Stimulated activated naive CD8-positive, alpha-beta T cell treated with anti-CD3 and anti-CD28 coated beads, Interleukin-15, Interleukin-2, amounts not matched to agents 100 ng/mL and 50 ng/mL, for 24 hours (primary cell): ENCODE data around the gene ARF5.

Source experiments
- H3K27ac Mint-ChIP-seq: one replicate; pipeline ENCODE4 v1.8.0; 2021; ENCODE audit warnings: mild to moderate bottlenecking, mixed read lengths
- H3K27me3 Mint-ChIP-seq: one replicate; pipeline ENCODE4 v1.8.0; 2021; ENCODE audit warnings: mixed read lengths
- H3K36me3 Mint-ChIP-seq: one replicate; pipeline ENCODE4 v1.8.0; 2021; ENCODE audit warnings: low read depth, mixed read lengths
- H3K4me1 Mint-ChIP-seq: one replicate; pipeline ENCODE4 v1.8.0; 2021; ENCODE audit warnings: low read depth, mixed read lengths
- H3K4me3 Mint-ChIP-seq: one replicate; pipeline ENCODE4 v1.8.0; 2021; ENCODE audit warnings: mild to moderate bottlenecking, mixed read lengths
- H3K9me3 Mint-ChIP-seq: one replicate; pipeline ENCODE4 v1.8.0; 2021; ENCODE audit warnings: mixed read lengths

Gene ARF5

DNA sequence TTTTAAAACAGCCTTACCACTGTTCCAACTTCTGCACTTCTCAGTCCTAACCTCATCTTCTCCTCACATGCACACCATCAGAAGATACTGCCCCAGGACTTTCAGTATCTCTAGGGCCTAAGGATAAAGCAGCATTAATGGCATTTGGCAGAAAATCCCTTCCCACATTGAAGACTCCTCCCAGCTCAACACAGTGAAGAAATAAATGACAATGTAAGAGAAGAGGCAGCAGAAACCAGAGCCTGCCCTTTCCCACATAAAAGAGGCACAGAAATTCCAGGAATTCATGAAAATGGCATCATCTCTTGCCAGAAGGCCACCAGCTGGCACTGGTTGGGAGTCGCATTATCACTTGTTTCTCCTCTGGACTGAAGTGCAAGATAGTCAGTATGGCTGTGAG lies 6.5 kb upstream of the ARF5 start:
- Mint-ChIP-seq H3K4me3 (peak overlapping the region; percentile 21), H3K4me1 (peaks cover 56% of the 10 kb centered on the region), H3K27me3 (no peaks in the 10 kb centered on the region), H3K27ac (peak overlapping the region; percentile 48), H3K36me3 (peaks cover 46% of the 10 kb centered on the region), H3K9me3 (no peaks in the 10 kb centered on the region)

DNA sequence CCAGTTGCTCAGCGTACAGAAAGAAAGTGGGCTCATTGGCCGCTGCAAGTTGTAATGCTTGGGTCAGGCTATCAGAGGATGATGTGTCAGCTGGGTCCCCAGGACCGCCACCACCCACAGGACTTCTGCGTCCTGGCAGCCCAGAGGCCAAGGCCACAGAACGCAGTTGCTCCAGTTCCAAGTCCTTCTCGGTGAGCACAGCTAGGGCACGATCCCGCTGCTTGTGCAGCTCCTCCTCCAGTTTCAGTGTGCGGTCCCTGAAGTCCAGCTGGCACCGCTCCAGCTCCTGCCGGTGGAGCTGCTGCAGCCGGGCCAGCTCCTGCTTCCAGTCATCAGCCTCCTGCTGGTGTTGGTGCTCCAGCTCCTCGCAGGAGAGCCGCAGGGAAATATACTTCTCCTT lies 5.8 kb upstream of the ARF5 start:
- Mint-ChIP-seq H3K36me3 (peaks cover 41% of the 10 kb centered on the region), H3K9me3 (no peaks in the 10 kb centered on the region), H3K27me3 (no peaks in the 10 kb centered on the region), H3K4me3 (no peak overlapping the region), H3K4me1 (peaks cover 61% of the 10 kb centered on the region), H3K27ac (no peak overlapping the region)

DNA sequence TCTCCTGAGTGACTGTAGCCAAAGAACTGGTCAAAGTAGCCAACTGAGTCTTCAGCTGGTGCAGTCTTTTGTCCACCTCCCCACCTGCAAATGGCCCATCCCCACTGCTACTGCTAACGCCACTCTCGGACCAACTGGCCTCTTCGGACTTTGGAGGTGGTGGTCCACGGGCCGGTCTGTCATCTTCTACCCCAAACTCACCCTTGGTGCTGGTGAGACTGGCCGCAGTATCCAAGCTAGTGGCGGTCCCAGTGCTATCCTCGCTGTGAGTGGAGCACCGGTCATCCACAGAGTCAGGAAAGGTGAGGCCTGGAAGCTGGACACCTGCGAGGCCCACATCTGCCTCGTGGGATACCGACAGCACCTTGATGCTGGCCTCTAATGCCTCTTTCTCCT lies 3.6 kb upstream of the ARF5 start:
- H3K4me3 Mint-ChIP-seq, result peak overlapping the region; percentile 90
- peak overlapping the region; percentile 85 for H3K27ac Mint-ChIP-seq
- H3K9me3 Mint-ChIP-seq, result no peaks in the 10 kb centered on the region
- peaks cover 33% of the 10 kb centered on the region for H3K36me3 Mint-ChIP-seq
- H3K27me3 Mint-ChIP-seq, result no peaks in the 10 kb centered on the region
- H3K4me1 Mint-ChIP-seq, result peaks cover 69% of the 10 kb centered on the region

DNA sequence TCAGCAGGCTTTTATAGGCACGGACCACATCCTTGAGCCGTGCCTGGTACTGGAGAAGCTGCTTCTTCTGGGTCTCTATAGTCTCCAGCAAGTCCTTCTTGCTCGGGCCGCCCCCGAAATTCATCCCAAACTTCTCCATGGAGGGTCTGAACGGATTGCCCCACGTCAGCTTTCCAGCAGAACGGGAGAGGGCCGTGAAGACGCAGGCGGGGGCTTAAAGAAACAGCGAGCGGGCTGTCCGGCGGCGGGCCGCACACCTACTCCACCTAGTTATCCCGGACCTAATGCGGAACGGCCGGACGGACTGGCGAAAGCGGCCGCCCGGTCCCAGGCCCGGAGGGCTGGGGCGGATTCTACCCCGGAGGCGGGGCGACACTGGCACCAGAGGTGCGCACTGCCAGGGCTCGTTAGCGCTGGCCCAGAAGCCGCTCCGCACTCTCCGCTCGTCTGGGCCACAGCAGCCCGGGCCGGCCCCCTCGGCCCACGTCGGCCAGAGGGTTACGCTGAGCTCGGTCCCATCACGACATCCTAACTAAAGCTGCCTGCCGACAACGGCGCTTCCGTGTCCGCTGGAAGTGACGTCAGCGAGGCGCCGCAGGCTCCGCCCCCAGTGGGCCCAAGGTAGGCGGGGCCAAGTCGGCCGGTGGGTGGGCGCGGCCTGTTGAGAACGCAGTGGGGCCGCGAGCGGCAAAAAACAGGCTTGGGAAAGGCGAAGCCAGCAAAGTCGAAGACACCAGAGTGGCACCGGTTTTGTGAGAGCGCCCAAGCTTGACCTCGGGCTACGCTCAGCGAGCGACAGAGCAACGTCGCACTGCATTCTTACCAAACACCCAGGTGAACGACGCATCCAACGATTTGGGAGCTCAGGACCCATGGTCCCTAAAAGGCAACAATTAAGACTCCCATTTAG lies 2.9 kb upstream of the ARF5 start, which contains the start of gene GCC1:
Gene GCC1, minus strand, starts transcription at position 553 of the 910 bp plus-strand sequence. Its CDS starts 414 bp downstream, at position 139.
- peaks cover 74% of the 10 kb centered on the region for H3K4me1 Mint-ChIP-seq
- H3K36me3 Mint-ChIP-seq, result peaks cover 30% of the 10 kb centered on the region
- peak within 1 kb of the TSS; percentile 90 for H3K4me3 Mint-ChIP-seq
- no peaks in the 10 kb centered on the region for H3K9me3 Mint-ChIP-seq
- H3K27me3 Mint-ChIP-seq, result no peaks in the 10 kb centered on the region
- H3K27ac Mint-ChIP-seq, result peak within 1 kb of the TSS; percentile 85

DNA sequence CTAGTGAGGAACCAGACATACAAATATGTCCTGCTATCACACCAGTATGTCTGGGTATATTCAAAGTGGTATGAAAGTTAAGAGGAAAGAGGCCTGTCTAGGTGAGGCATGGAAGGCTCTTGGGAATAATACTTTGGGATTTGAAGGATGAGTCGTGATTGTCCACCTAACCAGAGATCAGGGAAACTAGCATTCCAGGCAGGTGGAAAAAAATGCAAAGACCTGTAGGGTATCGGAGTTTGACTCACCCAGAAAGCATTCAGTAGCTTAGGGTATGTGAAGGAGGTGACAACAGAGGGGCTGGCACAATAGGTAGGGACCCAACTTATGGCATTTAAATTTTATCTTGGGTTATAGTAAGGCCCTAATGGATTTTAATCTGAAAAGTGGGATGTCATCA lies 1.9 kb upstream of the ARF5 start:
- Mint-ChIP-seq H3K4me1 (peaks cover 65% of the 10 kb centered on the region), H3K27ac (no peak overlapping the region), H3K36me3 (peaks cover 31% of the 10 kb centered on the region), H3K9me3 (no peaks in the 10 kb centered on the region), H3K4me3 (peak overlapping the region; percentile 69), H3K27me3 (no peaks in the 10 kb centered on the region)

DNA sequence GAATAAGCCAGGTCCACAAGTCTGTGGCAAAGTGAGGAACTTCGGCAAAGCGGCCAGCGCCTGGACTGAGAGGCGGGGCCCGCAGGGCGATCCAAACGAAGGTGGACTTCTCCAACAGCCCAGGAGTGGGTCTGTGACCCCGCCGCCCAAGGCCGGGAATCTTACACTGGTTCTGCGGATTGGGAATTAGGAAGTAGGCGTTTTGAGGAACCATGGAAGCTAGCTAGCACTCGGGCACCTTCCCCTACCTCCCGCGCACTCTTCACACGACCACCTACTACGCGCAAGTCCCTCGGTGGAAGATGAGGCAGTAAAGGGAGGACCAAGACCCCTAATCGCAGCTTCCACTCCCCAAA lies 570 bp upstream of the ARF5 start:
- H3K9me3 Mint-ChIP-seq, result no peaks in the 10 kb centered on the region
- peaks cover 52% of the 10 kb centered on the region for H3K4me1 Mint-ChIP-seq
- no peak overlapping the region for H3K27ac Mint-ChIP-seq

DNA sequence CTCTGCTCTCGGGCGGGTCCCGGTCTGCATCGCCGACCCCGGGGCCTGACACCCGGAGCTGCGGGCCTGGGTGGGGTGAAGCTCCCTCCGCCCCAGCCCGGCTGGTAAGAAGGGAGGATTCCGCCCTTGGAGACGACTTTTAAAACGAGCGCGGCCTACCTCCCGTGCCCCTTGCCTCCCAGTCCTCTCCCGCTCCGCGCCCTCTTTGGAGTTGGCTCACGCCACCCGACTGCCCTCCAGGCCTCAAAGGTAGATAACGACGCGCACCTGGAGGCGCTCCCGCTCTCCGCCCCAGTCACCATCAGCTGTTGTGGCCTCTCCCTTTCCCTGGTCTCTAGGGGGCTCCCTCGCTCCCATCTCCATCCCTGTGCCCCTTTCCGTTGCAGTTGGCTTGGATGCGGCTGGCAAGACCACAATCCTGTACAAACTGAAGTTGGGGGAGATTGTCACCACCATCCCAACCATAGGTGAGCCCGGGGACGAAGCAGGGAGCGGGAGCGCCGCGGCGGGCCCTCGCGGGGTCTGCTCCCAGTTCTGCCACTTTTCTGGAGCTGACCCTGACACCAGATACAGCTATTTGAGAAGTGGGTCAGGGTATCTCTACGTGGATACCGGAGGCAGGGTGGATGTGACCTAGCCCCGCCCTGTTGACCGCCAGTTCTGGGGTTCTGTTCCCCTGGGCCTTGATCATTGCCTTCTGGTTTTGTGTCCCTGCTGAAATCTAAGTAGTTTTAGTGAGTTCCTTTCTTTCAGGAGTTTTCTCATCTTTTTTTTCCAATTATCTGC lies 679 bp downstream of the ARF5 start:
- H3K4me3 Mint-ChIP-seq, result peak overlapping the region; percentile 99
- H3K9me3 Mint-ChIP-seq, result no peaks in the 10 kb centered on the region
- peaks cover 39% of the 10 kb centered on the region for H3K4me1 Mint-ChIP-seq
- H3K36me3 Mint-ChIP-seq, result peaks cover 16% of the 10 kb centered on the region
- H3K27ac Mint-ChIP-seq, result peak overlapping the region; percentile 94
- no peaks in the 10 kb centered on the region for H3K27me3 Mint-ChIP-seq

More for the DNA sequence above, 570 bp upstream of the ARF5 start:
- peak overlapping the region; percentile 69 for H3K4me3 Mint-ChIP-seq
- H3K27me3 Mint-ChIP-seq, result no peaks in the 10 kb centered on the region
- H3K36me3 Mint-ChIP-seq, result peaks cover 27% of the 10 kb centered on the region

DNA sequence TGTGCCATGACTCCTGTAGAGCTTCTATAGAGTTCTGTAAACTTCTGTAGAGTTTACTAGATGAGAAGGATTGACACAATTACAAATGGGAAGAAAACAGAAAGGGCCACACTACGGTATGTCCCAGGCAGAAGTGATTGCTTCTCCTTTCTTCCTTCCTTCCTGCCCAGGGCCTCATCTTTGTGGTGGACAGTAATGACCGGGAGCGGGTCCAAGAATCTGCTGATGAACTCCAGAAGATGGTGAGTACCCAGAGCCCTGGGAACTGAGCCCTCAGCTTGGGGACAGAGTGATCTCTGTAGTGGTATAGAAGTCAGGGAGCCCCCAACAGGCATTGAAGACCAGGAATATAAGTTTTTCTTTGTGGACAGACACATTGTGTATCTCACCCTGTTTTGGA lies 1.7 kb downstream of the ARF5 start:
- Mint-ChIP-seq H3K4me3 (peak overlapping the region; percentile 99), H3K36me3 (peaks cover 15% of the 10 kb centered on the region), H3K9me3 (no peaks in the 10 kb centered on the region), H3K4me1 (peaks cover 30% of the 10 kb centered on the region), H3K27me3 (no peaks in the 10 kb centered on the region), H3K27ac (no peak overlapping the region)

DNA sequence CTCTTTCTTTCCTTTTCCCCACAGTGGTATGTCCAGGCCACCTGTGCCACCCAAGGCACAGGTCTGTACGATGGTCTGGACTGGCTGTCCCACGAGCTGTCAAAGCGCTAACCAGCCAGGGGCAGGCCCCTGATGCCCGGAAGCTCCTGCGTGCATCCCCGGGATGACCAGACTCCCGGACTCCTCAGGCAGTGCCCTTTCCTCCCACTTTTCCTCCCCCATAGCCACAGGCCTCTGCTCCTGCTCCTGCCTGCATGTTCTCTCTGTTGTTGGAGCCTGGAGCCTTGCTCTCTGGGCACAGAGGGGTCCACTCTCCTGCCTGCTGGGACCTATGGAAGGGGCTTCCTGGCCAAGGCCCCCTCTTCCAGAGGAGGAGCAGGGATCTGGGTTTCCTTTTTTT lies 3.0 kb downstream of the ARF5 start:
- Mint-ChIP-seq H3K27ac (no peak overlapping the region), H3K4me3 (no peak overlapping the region), H3K4me1 (peaks cover 23% of the 10 kb centered on the region), H3K9me3 (no peaks in the 10 kb centered on the region), H3K36me3 (peaks cover 15% of the 10 kb centered on the region), H3K27me3 (no peaks in the 10 kb centered on the region)

DNA sequence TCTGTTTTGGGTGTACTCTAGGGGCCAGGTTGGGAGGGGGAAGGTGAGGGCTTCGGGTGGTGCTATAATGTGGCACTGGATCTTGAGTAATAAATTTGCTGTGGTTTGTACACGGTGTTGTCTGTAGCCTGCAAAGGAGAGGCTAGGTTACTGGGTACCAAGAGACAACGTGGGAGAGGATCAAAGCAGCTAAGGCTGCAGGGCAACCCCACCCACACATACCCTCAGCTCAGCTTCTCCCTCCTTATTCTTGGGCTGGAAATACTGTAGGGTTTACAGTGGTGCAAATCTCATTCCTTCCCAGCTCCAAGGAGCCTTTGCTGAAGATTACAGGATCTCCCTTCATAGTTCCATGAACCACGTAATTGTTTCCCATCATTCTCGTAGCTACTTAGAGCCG lies 3.4 kb downstream of the ARF5 start:
- Mint-ChIP-seq H3K4me1 (peaks cover 20% of the 10 kb centered on the region), H3K9me3 (no peaks in the 10 kb centered on the region), H3K36me3 (peaks cover 15% of the 10 kb centered on the region), H3K4me3 (no peak overlapping the region), H3K27ac (no peak overlapping the region), H3K27me3 (no peaks in the 10 kb centered on the region)

DNA sequence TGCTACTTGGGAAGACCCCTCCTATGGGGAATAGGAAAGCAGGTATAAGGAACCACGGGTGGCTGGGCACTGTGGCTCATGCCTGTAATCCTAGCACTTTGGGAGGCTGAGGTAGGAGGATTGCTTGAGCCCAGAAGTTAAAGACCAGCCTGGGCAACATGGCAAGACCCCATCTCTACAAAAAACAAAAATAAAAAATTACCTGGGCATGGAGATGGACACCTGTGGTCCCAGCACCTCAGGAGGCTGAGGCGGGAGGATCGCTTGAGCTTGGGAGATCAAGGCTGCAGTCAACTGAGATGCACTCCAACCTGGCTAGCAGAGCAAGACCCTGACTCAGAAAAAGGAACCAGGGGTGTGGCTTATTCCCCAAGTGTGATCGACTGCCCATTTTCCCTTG lies 4.3 kb downstream of the ARF5 start:
- Mint-ChIP-seq H3K9me3 (no peaks in the 10 kb centered on the region), H3K4me3 (no peak overlapping the region), H3K27ac (no peak overlapping the region), H3K4me1 (peaks cover 12% of the 10 kb centered on the region), H3K36me3 (peaks cover 15% of the 10 kb centered on the region), H3K27me3 (no peaks in the 10 kb centered on the region)

DNA sequence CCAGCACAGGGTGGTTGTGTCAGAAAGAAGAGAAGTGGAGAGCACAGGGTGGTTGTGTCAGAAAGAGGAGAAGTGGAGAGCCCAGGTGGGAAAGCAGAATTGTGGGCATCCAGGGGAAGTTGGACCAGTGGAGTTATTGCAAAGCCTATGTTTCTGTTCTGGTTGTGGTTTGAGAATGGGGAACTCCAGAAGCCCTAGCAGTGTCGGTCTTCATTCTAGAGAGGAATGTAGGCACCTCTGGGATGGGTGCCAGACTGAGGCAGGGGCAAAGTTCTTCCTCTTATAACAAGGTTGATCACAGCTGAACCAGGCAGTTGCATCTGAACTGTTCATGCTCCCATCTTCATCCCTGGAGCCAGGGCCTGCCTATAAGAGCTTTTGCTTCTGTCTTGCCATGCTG lies 6.3 kb downstream of the ARF5 start:
- H3K4me3 Mint-ChIP-seq, result no peak overlapping the region
- H3K4me1 Mint-ChIP-seq, result peaks cover 7% of the 10 kb centered on the region
- peaks cover 15% of the 10 kb centered on the region for H3K36me3 Mint-ChIP-seq
- H3K27ac Mint-ChIP-seq, result no peak overlapping the region
- no peaks in the 10 kb centered on the region for H3K27me3 Mint-ChIP-seq
- no peaks in the 10 kb centered on the region for H3K9me3 Mint-ChIP-seq

DNA sequence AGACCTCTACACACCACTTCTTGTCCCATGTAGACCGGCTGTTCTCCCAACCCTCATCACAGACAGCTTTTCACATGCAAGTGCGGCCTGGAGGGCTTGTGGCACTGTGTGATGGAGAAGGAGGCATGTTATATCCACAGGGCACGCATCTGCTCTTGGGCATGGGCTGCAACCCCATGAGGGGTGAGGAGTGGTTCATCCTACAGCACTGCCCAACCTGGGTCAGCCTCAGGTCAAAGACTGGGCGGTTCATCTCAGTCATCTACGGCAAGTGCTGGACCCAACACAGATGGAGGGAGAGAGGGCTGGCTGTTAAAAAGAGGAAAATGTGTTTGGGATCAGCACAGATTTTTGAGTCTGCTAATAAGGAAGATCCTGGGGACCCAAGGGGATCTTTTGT lies 7.5 kb downstream of the ARF5 start:
- no peak overlapping the region for H3K27ac Mint-ChIP-seq
- H3K9me3 Mint-ChIP-seq, result no peaks in the 10 kb centered on the region
- no peaks in the 10 kb centered on the region for H3K4me1 Mint-ChIP-seq
- H3K27me3 Mint-ChIP-seq, result no peaks in the 10 kb centered on the region
- peaks cover 11% of the 10 kb centered on the region for H3K36me3 Mint-ChIP-seq
- H3K4me3 Mint-ChIP-seq, result no peak overlapping the region

DNA sequence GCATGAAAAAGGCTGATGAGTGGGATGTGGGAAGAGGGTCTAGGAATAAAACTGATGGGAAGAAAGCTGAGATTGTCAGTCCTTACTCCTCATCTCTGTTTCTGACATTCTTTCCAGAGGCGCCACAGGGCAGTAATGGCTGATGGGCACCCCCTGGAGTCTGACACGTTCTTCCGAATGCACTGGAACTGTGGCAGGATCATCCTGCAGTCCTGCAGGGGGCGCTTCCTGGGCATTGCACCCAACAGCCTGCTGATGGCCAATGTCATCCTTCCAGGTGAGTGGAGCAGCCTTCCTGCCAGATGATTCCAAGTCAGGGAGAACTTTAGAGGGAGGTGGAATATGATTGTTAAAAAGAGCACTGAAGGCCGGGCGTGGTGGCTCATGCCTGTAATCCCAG lies 10.1 kb downstream of the ARF5 start:
- Mint-ChIP-seq H3K4me1 (no peaks in the 10 kb centered on the region), H3K9me3 (no peaks in the 10 kb centered on the region), H3K4me3 (no peak overlapping the region), H3K27me3 (no peaks in the 10 kb centered on the region), H3K36me3 (no peaks in the 10 kb centered on the region), H3K27ac (no peak overlapping the region)

DNA sequence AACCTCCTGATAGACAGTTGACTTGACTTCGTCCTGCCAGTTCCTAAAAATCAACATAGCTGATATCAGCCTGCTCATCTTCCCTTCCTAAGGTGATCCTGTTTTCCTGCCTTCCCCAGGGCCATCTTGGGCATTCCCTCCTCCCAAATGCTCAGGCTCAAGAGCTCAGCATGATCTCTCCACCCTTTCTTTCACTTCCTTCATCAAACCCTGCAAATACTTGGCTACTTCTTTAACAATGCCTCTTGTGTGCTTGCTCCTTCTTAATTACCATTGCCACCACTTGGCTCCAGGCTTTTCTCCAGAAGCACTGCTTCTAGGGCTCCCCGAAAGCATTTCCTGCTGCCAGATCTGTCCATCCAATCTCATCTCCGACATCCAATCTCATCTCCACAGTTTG lies 12.7 kb downstream of the ARF5 start:
- Mint-ChIP-seq H3K36me3 (no peaks in the 10 kb centered on the region), H3K4me3 (no peak overlapping the region), H3K4me1 (no peaks in the 10 kb centered on the region), H3K9me3 (no peaks in the 10 kb centered on the region), H3K27ac (no peak overlapping the region), H3K27me3 (no peaks in the 10 kb centered on the region)
